SK-N-SH (cell line): Measurements from ENCODE around the gene NPAS3. TPM values are rescaled to one million over a fixed set of nuclear protein-coding genes. Genes with fewer than 3 reads are reported as not detected.

Experiments
- EZH2phosphoT487 ChIP-seq: fragments of 200-600 bp; sonication (generic); IDR thresholded peaks from 2 replicates; pipeline ENCODE4 v1.6.1; 2017; ENCODE audit warnings: low read depth, mixed run types, mild to moderate bottlenecking, antibody characterized with exemption, moderate library complexity, borderline replicate concordance
- FOXJ3 ChIP-seq: sonication (generic); formaldehyde crosslinking; IDR thresholded peaks from 2 replicates; pipeline ENCODE4 v1.5.1; 2020; ENCODE audit warnings: mild to moderate bottlenecking, missing genetic modification reagents
- FOXM1 ChIP-seq: IDR thresholded peaks from 2 replicates; pipeline ENCODE4 v1.4.0; 2012; ENCODE audit warnings: low read depth, mild to moderate bottlenecking
- GATA2 ChIP-seq: sonication (generic); formaldehyde crosslinking; IDR thresholded peaks from 2 replicates; pipeline ENCODE4 v1.5.0; 2020; ENCODE audit warnings: mild to moderate bottlenecking, missing genetic modification reagents
- MEF2A ChIP-seq: IDR thresholded peaks from 2 replicates; pipeline ENCODE4 v1.4.0; 2012; ENCODE audit warnings: low read depth, borderline replicate concordance
- NFIC ChIP-seq: IDR thresholded peaks from 2 replicates; pipeline ENCODE4 v1.4.0; 2012; ENCODE audit warnings: borderline replicate concordance
- NRF1 ChIP-seq: IDR thresholded peaks from 2 replicates; pipeline ENCODE4 v1.6.1; 2012; ENCODE audit warnings: low read depth, mild to moderate bottlenecking, low read length
- RCOR1 ChIP-seq: fragments of 150-350 bp; IDR thresholded peaks from 2 replicates; pipeline ENCODE4 v1.6.1; 2017; ENCODE audit warnings: antibody characterized with exemption, low read length
- RXRA ChIP-seq: IDR thresholded peaks from 2 replicates; pipeline ENCODE4 v1.4.0; 2012; ENCODE audit warnings: low read depth, mild to moderate bottlenecking, borderline replicate concordance
- SIN3A ChIP-seq: IDR thresholded peaks from 2 replicates; pipeline ENCODE4 v1.6.1; 2012; ENCODE audit warnings: low read depth, mild to moderate bottlenecking, low read length, moderate library complexity, borderline replicate concordance
- TAF1 ChIP-seq: IDR thresholded peaks from 2 replicates; pipeline ENCODE4 v1.6.1; 2012; ENCODE audit warnings: low read depth, mild to moderate bottlenecking, low read length, moderate library complexity, borderline replicate concordance
- TCF12 ChIP-seq: IDR thresholded peaks from 2 replicates; pipeline ENCODE4 v1.4.0; 2012
- polyA plus RNA-seq, 3 experiments: library from polyadenylated mRNA; depleted of rRNA; stranded (reverse); fragments of >200 nt; gene quantifications; 2 replicates each; pipeline ENCODE4 v1.2.3, GENCODE V29; 2012
- TF ChIP-seq, protein P1 (sequence below): IDR thresholded peaks from 2 replicates; pipeline ENCODE4 v1.4.0; 2012; ENCODE audit warnings: low read depth
- TF ChIP-seq, protein P2 (sequence below): fragments of 200-600 bp; sonication (generic); IDR thresholded peaks from 2 replicates; pipeline ENCODE4 v1.6.1; 2017; ENCODE audit warnings: antibody characterized with exemption, mild to moderate bottlenecking, moderate library complexity
- TF ChIP-seq, protein P3 (sequence below): IDR thresholded peaks from 2 replicates; pipeline ENCODE4 v1.4.0; 2012; ENCODE audit warnings: low read depth, borderline replicate concordance
- TF ChIP-seq, protein P4 (sequence below): IDR thresholded peaks from 2 replicates; pipeline ENCODE4 v1.6.1; 2012; ENCODE audit warnings: mild to moderate bottlenecking, low read depth, low read length, moderate library complexity
- TF ChIP-seq, protein P5 (sequence below): IDR thresholded peaks from 2 replicates; pipeline ENCODE4 v1.4.0; 2012; ENCODE audit warnings: low read depth, borderline replicate concordance

NPAS3 gene
- polyA plus RNA-seq, 1 of the 3 experiments (the other 2 are of a cell fraction) = 4.3 TPM

- TF ChIP-seq NRF1 (no peak), EZH2phosphoT487 (no peak), RCOR1 (peak; percentile 73), FOXJ3 (CRISPR knock-in tag) (no peak), TAF1 (no peak), FOXM1 (0 out of 2 replicates have a peak, but pooled peaks have one; percentile 14), SIN3A (no peak), MEF2A (peak; percentile 44; the same call in 1 of the 2 replicates), TCF12 (peak; percentile 72), NFIC (peak; percentile 78), RXRA (peak; percentile 41; the same call in 1 of the 2 replicates), GATA2 (CRISPR knock-in tag) (peak; percentile 31; the same call in 1 of the 2 replicates)
- TF ChIP-seq, protein P1, sequence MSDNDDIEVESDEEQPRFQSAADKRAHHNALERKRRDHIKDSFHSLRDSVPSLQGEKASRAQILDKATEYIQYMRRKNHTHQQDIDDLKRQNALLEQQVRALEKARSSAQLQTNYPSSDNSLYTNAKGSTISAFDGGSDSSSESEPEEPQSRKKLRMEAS = no peak
- TF ChIP-seq, protein P2, sequence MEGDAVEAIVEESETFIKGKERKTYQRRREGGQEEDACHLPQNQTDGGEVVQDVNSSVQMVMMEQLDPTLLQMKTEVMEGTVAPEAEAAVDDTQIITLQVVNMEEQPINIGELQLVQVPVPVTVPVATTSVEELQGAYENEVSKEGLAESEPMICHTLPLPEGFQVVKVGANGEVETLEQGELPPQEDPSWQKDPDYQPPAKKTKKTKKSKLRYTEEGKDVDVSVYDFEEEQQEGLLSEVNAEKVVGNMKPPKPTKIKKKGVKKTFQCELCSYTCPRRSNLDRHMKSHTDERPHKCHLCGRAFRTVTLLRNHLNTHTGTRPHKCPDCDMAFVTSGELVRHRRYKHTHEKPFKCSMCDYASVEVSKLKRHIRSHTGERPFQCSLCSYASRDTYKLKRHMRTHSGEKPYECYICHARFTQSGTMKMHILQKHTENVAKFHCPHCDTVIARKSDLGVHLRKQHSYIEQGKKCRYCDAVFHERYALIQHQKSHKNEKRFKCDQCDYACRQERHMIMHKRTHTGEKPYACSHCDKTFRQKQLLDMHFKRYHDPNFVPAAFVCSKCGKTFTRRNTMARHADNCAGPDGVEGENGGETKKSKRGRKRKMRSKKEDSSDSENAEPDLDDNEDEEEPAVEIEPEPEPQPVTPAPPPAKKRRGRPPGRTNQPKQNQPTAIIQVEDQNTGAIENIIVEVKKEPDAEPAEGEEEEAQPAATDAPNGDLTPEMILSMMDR = peak; percentile 97
- TF ChIP-seq, protein P3, sequence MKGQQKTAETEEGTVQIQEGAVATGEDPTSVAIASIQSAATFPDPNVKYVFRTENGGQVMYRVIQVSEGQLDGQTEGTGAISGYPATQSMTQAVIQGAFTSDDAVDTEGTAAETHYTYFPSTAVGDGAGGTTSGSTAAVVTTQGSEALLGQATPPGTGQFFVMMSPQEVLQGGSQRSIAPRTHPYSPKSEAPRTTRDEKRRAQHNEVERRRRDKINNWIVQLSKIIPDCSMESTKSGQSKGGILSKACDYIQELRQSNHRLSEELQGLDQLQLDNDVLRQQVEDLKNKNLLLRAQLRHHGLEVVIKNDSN = no peak
- TF ChIP-seq, protein P4, sequence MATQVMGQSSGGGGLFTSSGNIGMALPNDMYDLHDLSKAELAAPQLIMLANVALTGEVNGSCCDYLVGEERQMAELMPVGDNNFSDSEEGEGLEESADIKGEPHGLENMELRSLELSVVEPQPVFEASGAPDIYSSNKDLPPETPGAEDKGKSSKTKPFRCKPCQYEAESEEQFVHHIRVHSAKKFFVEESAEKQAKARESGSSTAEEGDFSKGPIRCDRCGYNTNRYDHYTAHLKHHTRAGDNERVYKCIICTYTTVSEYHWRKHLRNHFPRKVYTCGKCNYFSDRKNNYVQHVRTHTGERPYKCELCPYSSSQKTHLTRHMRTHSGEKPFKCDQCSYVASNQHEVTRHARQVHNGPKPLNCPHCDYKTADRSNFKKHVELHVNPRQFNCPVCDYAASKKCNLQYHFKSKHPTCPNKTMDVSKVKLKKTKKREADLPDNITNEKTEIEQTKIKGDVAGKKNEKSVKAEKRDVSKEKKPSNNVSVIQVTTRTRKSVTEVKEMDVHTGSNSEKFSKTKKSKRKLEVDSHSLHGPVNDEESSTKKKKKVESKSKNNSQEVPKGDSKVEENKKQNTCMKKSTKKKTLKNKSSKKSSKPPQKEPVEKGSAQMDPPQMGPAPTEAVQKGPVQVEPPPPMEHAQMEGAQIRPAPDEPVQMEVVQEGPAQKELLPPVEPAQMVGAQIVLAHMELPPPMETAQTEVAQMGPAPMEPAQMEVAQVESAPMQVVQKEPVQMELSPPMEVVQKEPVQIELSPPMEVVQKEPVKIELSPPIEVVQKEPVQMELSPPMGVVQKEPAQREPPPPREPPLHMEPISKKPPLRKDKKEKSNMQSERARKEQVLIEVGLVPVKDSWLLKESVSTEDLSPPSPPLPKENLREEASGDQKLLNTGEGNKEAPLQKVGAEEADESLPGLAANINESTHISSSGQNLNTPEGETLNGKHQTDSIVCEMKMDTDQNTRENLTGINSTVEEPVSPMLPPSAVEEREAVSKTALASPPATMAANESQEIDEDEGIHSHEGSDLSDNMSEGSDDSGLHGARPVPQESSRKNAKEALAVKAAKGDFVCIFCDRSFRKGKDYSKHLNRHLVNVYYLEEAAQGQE = 0 out of 2 replicates have a peak, but pooled peaks have one; percentile 27
- TF ChIP-seq, protein P5, sequence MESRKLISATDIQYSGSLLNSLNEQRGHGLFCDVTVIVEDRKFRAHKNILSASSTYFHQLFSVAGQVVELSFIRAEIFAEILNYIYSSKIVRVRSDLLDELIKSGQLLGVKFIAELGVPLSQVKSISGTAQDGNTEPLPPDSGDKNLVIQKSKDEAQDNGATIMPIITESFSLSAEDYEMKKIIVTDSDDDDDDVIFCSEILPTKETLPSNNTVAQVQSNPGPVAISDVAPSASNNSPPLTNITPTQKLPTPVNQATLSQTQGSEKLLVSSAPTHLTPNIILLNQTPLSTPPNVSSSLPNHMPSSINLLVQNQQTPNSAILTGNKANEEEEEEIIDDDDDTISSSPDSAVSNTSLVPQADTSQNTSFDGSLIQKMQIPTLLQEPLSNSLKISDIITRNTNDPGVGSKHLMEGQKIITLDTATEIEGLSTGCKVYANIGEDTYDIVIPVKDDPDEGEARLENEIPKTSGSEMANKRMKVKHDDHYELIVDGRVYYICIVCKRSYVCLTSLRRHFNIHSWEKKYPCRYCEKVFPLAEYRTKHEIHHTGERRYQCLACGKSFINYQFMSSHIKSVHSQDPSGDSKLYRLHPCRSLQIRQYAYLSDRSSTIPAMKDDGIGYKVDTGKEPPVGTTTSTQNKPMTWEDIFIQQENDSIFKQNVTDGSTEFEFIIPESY = peak; percentile 23; the same call in 1 of the 2 replicates
Observed at GRCh38 chr14:33792720-33793368, 854.2 kb downstream of the NPAS3 start (continued).
